ENCODE results near the gene TMEFF2. TPM values are rescaled to one million over a fixed set of nuclear protein-coding genes. Genes with fewer than 3 reads are reported as not detected.

The TMEFF2 gene
- total and polyA plus RNA-seq, 4 donors = 0.08 TPM; not detected in 3

- H3K4me1 ChIP-seq (ENCODE audit: control insufficient read depth in 4 of 4, insufficient read depth in 4 of 4, low read length in 3 of 4) = no peaks in the 10 kb centered on the region
- H3K9me3 ChIP-seq (ENCODE audit: control insufficient read depth in 4 of 4, low read length in 3 of 4) = no peaks in the 10 kb centered on the region
- 58% methylated on average over 3 of the region's 3 CpGs for WGBS
- H3K36me3 ChIP-seq (ENCODE audit: control insufficient read depth in 4 of 4, insufficient read depth in 3 of 4, low read depth in 1 of 4, low read length in 3 of 4) = no peaks in the 10 kb centered on the region
- no peak for TF ChIP-seq HNF4G (IDR thresholded peaks at IDR 0.05)
- TF ChIP-seq RAD21 (IDR thresholded peaks at IDR 0.05) = no peak
- TF ChIP-seq RXRA (IDR thresholded peaks at IDR 0.05) = no peak
- TF ChIP-seq JUND (IDR thresholded peaks at IDR 0.05) = no peak
- TF ChIP-seq FOXA2 (IDR thresholded peaks at IDR 0.05) = no peak
- TF ChIP-seq YY1 (IDR thresholded peaks at IDR 0.05) = no peak
- TF ChIP-seq NR2F2 (IDR thresholded peaks at IDR 0.05) = no peak
- TF ChIP-seq SP1 (IDR thresholded peaks at IDR 0.05) = no peak
- TF ChIP-seq EGR1 (IDR thresholded peaks at IDR 0.05; ENCODE audit: low read depth in 2 of 2) = no peak
- no peak for TF ChIP-seq MAX (IDR thresholded peaks at IDR 0.05)
- no peak for TF ChIP-seq TAF1 (conservative IDR thresholded peaks at IDR 0.05)
- TF ChIP-seq FOXA1 (IDR thresholded peaks at IDR 0.05) = no peak
- TF ChIP-seq, protein P1, sequence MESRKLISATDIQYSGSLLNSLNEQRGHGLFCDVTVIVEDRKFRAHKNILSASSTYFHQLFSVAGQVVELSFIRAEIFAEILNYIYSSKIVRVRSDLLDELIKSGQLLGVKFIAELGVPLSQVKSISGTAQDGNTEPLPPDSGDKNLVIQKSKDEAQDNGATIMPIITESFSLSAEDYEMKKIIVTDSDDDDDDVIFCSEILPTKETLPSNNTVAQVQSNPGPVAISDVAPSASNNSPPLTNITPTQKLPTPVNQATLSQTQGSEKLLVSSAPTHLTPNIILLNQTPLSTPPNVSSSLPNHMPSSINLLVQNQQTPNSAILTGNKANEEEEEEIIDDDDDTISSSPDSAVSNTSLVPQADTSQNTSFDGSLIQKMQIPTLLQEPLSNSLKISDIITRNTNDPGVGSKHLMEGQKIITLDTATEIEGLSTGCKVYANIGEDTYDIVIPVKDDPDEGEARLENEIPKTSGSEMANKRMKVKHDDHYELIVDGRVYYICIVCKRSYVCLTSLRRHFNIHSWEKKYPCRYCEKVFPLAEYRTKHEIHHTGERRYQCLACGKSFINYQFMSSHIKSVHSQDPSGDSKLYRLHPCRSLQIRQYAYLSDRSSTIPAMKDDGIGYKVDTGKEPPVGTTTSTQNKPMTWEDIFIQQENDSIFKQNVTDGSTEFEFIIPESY (IDR thresholded peaks at IDR 0.05) = no peak
- no peak for TF ChIP-seq CTCF (IDR thresholded peaks at IDR 0.05; ENCODE audit: low read depth, low read length, missing input control)
- TF ChIP-seq, protein P2, sequence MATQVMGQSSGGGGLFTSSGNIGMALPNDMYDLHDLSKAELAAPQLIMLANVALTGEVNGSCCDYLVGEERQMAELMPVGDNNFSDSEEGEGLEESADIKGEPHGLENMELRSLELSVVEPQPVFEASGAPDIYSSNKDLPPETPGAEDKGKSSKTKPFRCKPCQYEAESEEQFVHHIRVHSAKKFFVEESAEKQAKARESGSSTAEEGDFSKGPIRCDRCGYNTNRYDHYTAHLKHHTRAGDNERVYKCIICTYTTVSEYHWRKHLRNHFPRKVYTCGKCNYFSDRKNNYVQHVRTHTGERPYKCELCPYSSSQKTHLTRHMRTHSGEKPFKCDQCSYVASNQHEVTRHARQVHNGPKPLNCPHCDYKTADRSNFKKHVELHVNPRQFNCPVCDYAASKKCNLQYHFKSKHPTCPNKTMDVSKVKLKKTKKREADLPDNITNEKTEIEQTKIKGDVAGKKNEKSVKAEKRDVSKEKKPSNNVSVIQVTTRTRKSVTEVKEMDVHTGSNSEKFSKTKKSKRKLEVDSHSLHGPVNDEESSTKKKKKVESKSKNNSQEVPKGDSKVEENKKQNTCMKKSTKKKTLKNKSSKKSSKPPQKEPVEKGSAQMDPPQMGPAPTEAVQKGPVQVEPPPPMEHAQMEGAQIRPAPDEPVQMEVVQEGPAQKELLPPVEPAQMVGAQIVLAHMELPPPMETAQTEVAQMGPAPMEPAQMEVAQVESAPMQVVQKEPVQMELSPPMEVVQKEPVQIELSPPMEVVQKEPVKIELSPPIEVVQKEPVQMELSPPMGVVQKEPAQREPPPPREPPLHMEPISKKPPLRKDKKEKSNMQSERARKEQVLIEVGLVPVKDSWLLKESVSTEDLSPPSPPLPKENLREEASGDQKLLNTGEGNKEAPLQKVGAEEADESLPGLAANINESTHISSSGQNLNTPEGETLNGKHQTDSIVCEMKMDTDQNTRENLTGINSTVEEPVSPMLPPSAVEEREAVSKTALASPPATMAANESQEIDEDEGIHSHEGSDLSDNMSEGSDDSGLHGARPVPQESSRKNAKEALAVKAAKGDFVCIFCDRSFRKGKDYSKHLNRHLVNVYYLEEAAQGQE (IDR thresholded peaks at IDR 0.05) = no peak
- no peak for TF ChIP-seq HNF4A (conservative IDR thresholded peaks at IDR 0.05)
- no peak for TF ChIP-seq GABPA (IDR thresholded peaks at IDR 0.05 in 1 of 2, conservative IDR thresholded peaks at IDR 0.05 in 1 of 2)
- no peak for TF ChIP-seq ATF3 (IDR thresholded peaks at IDR 0.05)
- H3K9ac ChIP-seq (ENCODE audit: low read depth in 1 of 2, low read length in 2 of 2) = no peak overlapping the region
- no peak overlapping the region for H3K27ac ChIP-seq (ENCODE audit: low read depth in 1 of 2, low read length in 2 of 2)
- H3K4me3 ChIP-seq (ENCODE audit: low read depth in 1 of 3, low read length in 3 of 3) = peak overlapping the region in 1 of 3 donors; percentile 13
- no peak for DNase-seq (ENCODE audit: low spot score)
- no peaks in the 10 kb centered on the region for H3K27me3 ChIP-seq (ENCODE audit: control insufficient read depth in 4 of 4, insufficient read depth in 4 of 4, low read length in 3 of 4)
Measured at GRCh38 chr2:192035731-192036442, 158.8 kb downstream of the TMEFF2 start.
